GM19099 (cell line): Measurements from ENCODE around the gene RNF157.
A peak's percentile ranks its signal among the peaks of the same experiment; 100 is the strongest.

ENCODE experiments used
- POLR2A ChIP-seq: IDR thresholded peaks from 3 replicates; pipeline ENCODE4 v1.6.1; 2011; ENCODE audit warnings: low read depth; ENCODE audit not compliant: insufficient read length; ENCODE audit errors: extremely low read depth

RNF157 gene

DNA sequence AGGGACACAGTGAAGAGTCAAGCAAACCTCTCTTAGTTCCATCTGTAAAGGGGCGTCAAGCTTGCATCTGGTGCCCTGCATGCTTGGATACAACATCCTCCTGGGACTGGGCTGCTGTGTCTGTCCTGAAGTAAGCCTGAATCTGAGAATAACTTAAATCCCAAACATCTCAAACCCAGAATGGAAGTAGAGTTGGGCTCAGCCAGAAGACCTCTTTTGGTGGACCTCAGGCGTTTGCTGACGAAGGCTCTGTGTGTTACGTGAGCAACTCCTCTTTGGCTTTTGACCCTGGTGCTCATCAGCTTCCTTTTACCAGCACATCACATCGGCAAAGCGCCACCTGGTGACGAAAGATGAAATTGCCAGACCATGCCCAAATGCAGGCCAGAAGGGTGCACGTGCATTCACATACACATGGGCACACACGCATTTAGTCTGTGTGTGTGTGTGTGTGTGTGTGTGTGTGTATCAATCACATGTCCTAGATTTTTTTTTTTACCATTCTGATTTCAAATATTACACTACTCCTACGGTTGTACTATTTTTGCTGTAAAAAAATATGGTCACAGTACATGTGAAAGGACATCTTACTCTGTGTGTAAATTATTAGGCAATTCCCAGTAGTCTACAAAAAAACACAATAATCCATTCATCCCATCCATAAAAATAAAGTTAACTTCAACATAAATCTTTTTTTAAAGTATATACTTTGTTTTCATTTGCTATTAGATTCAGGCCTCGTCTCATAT lies 58.1 kb downstream of the RNF157 start:
- TF ChIP-seq POLR2A = peak; percentile 23

DNA sequence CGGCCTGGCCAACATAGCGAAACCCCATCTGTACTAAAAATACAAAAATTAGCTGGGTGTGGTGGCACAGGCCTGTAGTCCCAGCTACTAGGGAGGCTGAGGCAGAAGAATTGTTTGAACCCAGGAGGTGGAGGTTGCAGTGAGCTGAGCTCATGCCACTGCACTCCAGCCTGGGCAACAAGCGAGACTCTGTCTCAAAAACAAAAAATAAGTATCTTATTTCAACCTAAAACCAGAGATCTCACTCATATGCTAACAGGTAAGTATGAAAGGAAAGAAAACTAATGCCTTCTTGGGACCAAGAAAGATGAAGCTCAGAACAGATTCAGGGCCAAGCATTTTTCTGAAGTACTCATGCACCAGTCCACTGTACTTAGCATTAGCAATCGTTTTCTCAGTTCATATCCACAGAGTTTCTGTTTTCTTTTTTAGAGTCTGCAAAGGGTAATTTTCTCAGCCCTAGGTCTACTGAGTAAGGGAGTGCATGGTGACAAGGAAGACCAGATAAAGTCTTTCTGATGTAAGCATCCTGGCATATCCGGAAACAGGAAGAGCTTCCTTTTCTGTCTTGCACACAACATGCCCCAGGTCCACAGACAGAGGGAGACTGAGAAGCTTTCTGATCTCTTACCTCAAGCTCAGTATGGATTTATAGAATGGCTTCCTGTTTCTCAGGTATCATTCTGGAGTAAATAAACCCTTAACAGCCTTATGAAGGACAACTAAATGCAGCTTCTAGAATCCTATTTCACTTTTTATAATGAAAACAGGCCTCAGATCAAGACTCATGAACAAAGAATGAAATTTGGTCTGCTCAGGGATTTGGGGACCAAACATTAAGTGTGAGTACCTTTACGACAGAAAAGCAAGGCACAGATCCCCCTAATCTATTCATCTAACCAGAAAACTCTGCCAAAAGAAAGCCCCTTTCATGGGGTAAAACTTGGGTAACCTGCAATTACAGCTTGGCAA lies 60.5 kb downstream of the RNF157 start:
- TF ChIP-seq POLR2A = no peak

DNA sequence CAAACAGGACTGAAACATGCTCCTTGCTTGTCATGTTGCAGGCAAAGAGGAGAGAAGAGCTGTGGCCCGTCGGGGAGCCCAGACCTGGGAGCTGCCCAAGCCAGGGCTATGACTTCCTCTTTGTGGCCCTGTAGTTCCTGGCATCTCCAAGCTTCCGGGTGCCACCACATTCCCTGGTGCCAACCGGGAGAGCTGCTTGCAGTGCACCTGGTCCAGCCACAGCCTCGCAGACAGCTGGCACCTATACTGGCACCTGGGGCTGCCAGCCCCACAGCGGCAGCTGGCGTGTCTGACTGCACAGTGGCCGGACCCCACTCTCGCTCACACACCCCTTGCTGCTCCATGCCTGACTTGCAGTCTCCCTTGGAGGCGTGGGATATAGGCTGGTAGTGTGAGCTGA lies 62.2 kb downstream of the RNF157 start:
- no peak for TF ChIP-seq POLR2A

DNA sequence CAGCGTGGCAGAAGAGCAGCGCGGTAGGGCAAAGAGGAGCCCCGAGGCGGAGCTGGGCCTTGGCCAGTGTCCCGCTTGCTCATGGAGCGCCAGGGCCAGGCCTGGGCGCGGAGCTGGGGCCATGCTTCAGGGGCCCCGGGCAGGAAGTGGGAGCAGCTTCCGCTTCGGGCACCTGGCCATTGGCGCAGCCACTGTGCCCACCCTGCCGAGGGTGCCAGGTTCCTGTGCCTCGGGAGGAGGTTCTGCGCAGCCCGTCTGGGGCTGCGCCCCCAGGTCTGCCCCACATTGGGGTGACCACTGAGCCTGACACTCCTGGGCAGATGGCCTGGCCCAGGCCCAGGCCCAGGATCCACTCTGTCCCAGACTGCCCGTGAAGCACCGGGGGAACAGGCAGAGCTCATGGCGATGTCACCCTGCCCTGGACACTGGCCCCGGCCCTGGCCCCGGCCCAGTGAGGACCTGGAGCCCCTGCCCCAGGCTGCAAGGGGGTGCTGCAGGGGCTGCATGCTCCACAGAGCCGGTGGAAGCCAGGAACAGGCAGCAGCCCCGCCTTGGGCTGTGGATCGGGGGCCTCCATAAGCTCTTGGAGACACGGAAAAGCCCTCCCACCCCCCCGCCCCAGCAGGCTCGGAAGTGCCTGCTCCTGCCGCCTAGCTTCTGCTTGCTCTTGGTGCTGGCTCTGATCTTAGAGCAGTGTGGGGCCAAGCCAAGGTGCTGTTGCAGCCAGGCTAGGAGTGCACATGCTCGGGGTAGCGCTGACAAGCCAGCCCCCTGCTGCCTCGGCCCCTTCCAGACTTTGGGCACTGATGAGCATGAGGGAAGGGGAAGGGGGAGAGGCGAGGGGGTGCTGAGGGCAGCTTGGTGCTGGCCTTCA lies 63.4 kb downstream of the RNF157 start:
- TF ChIP-seq POLR2A = no peak

DNA sequence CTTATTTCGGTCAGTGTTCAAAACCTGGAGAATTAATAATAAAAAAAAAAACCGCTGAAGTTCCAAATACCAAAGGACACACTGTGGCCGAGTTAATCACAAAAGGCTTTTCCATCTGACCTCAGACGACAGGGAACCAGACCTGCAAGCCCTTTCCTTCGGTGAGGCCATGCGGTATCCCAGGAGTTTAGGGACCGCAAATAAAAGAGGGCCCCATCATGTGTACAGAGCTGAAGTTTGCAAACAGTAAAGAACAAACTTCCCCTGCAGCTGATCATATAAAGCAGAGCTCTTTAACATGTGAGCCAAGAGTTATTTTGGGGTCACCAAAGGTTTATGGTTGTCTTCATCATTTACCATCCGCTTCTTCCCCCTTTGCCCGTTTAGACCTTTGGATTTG lies 66.3 kb downstream of the RNF157 start:
- TF ChIP-seq POLR2A = no peak

DNA sequence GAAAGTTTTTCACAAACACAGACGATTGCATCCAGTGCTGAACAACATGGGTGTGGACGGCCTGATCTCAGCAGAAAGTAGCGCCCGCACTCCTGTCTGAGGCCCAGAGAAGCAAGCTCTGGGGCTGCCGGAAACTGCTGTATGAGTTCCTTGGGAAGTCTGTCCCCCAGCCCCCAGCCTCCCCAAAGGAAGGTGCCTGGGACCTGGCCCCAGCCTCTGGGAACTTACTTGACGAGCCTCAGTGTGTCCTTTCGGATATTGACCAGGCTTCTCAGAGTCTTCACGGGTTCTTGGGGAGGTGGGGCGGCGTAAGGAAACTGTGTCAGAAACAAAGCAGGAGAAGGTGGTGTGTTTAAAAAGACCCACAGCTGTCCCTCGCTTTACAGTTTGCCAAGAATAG lies 66.8 kb downstream of the RNF157 start:
- no peak for TF ChIP-seq POLR2A

DNA sequence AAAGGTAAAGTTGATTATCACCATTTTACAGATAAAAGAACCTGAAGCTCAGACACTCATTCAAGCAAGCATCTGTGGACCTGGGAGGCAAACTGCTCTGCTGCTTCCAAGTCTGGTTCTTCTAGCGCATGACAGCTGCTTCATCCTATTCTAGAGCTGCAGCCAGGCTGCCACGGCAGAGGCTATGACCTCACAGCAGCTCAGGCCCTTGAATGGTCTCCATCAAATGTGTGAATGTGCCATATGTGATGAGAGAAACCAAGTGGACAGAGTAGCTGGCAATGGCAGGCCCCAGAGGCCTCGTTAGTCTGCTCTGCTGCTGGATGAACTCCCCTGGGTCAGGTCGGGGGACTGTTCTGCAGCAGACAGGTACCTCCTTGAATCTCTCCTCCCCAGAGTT lies 68.6 kb downstream of the RNF157 start:
- no peak for TF ChIP-seq POLR2A

DNA sequence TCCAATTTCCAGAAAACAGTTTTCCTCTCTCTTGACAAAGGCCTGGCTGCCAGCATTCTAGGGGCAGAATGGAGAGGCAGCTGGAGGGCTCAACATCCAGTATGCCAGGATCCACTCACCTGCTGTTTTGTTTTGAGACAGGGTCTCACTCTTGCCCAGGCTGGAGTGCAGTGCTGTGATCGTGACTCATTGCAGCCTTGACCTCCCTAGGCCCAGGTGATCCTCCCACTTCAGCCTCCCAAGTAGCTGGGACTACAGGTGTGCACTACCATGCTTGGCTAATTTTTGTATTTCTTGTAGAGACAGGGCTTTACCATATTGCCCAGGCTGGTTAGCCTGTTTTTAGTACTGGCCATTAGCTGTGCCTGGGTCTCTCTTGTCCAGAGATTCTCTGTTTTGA lies 70.2 kb downstream of the RNF157 start:
- no peak for TF ChIP-seq POLR2A

DNA sequence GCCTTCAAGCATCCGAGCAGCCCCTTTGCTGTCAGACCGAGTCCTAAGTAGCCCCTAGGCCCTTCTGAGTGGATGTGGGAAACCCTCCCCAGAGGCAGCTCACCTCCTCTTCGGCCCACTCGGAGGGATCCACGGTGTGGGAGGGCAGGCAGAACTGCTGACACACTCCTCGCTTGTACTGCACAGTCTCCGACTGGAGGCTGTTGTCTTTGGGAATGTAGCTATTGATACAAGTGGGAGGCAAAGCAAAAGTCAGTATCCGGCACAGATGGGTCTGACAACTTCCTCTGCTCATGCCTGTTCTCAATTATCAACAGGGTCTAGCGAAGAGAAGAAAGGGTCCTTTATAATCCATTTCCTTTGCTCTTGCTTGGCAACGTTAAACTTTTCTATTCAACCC lies 73.4 kb downstream of the RNF157 start:
- TF ChIP-seq POLR2A = no peak

DNA sequence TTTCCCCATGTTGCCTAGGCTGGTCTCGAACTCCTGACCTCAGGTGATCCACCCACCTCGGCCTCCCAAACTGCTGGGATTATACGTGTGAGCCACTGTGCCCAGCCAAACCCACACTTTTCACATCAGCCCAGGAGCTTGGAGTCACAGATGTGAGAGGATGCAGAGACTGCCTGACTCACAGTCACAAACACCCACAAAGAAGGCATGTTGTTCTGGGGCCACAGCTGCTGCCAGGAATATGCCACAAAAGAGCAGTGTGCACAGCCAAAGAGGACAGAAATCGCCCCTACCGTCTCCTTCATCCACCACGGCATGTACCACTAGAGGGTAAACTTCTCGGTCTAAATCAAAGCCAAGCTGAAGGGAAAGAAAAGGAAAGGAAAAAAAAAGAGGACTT lies 74.1 kb downstream of the RNF157 start:
- TF ChIP-seq POLR2A = no peak

DNA sequence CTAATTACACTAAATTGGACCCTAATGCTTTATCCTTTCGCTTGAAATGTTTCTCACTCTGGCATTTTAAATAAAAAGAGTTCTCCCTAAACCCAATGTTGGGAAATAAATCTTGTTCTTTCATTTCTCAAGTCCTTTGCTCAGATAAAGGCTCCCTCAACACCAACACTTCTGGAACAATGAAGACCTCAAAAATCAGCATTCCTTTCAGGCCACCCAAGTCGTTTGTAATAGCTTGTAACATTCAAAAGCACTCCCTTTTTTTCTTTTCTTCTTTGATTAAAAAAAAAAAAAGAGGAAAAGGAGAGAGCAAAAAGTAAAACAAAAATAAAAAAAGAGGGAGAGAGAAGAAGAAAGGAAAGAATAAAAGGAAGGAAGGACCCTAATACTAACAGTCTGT lies 76.0 kb downstream of the RNF157 start:
- TF ChIP-seq POLR2A = no peak

DNA sequence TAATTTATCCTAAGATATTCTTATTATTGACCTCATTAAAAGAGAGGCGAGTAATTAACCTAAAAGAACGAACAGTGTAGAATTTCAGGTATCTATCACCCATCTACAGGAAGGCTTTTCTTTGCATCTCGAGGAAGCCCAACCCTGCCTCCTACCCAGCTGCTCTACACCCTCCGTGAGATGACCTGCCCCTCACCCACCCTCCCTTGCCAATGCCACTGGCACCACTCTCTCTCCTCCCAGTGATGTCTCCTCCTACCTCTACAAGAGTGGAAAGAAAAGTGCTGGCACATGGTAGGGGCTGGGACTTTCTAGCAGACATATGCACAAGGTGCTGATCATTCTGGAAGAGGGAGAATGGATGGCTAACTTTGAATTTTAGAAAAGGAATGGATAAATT lies 76.4 kb downstream of the RNF157 start:
- TF ChIP-seq POLR2A = no peak

DNA sequence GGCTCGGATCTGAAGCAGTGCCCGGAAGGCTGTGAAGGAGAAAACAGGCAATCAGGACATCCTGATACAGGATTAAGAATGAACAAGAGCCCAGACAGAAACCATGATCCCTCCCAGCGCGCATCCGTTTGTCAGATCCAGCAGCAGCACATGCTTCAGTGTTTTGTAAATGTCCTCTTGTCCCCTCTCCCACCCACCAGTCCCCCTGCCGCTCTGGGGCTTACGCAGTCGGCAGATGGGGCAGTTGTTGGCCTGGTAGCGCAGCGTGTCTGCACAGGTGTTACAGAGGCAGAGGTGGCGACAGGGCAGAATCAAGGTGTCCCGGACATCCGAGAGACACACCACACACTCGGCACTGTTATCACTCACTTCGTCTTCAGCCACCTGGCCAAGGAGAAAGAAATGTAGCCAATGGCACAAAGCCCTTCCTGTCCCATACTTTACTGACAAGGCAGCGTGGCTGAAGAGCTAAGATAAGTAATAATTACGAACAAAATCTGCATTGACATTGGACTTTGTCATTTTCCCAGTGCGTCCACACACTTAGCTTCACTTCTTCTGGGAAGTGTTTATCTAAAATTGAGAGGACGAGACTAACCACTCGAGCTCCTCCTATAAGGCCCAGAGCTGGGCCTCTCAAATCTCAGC lies 78.5 kb downstream of the RNF157 start:
- no peak for TF ChIP-seq POLR2A

DNA sequence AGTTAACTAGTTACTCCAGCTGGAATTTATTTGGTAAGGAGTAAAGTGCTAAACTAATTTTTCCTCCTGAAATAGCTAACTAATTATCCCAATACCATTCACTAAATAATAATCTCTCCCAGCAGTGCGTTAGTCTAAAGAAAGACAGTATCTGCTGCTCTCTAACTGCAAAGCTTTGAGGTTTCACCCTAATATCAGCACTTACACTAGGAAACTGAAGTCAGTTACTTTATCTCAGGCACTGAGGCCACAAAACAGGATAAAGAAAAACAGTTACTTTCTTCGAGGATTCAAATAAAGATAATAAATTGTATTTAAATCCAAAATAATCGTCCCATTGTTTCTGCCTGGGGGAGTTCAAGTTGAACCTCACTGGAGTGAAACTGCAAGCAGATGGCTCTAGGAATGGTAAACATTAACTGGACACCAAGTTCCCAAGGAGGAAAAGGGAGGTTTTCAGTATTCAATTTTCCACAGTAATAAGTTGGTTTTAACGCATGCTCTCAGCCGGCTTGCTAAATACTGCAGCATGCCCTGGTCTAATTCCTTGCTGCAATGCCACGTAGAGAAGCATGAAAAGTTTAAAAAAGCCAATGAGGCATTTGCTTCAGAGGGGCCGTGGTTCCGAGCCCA lies 79.3 kb downstream of the RNF157 start:
- TF ChIP-seq POLR2A = no peak
